LNCaP clone FGC (cell line): ENCODE data around the gene MALRD1.

Source experiments
- DNase-seq: peaks from one replicate; pipeline ENCODE4 v3.0.0-alpha.2; 2011; ENCODE audit warnings: low read depth
- H3K4me3 ChIP-seq: 2 replicates; pipeline ENCODE4 v1.5.1; 2011; ENCODE audit warnings: mild to moderate bottlenecking, low read depth, low read length, control low read depth
- CTCF ChIP-seq: IDR thresholded peaks from 2 replicates; pipeline ENCODE4 v1.5.1; 2012; ENCODE audit warnings: mild to moderate bottlenecking; ENCODE audit not compliant: control insufficient read depth, insufficient read depth; ENCODE audit errors: extremely low read depth

The MALRD1 gene

GRCh38 chr10:19417740-19418139, 369.1 kb downstream of the MALRD1 start:
- no peak for DNase-seq
- H3K4me3 ChIP-seq = no peak overlapping the region
- TF ChIP-seq CTCF = no peak

DNA sequence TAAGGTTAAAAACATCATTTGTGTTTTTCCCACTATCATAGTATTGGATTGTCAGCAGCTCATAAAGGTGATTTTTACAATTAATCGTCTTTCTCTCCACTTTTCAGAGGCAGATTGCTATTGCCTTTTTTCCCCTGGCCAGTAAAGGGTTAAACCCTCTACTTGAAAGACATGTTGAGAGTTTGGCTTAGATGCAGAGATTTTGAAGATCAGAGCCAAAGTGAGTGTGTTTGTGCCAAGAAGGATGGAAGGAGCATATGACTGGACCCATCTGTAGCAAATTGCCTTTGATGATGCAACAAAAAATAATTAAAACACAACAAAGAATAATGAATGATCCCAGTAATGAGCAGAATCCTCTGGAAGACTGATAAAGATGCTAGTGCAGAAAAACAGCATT, 373.1 kb downstream of the MALRD1 start:
- H3K4me3 ChIP-seq = no peak overlapping the region
- peak; percentile 8 for DNase-seq
- TF ChIP-seq CTCF = no peak

GRCh38 chr10:19426034-19426433, 377.4 kb downstream of the MALRD1 start:
- no peak for TF ChIP-seq CTCF
- no peak for DNase-seq
- no peak overlapping the region for H3K4me3 ChIP-seq

DNA sequence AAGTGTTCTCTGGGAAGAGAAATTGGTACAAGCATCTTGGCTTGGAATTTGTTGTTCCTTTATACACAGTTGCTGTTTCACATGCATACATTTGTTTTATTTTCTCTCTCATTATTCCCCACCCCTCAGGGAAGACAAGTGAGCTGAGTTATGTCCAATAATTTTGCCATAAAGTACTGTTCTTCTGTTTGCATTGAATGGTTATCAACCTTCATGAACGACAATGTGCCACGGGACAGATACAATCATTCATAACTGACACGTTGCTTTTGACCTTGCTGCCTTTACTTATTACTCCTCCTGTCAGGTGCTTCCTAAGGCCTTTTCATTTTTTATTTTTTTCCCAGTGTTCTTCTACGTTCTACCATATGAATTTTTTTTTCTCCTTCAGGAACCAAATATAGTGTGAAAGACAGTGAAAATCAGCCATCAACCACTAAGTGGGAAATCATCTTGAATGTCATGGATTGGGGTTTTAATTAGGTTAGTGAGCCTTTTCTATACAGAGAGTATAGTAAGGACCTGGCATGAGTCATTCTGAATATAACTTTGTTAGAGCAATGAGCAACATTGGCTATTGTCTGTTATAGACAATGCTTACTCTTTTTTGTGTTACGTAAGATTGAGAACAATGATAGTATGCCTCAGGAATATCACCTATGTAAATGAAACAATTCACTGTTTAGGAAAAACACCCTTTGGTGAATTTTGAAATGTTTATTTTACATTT, 383.2 kb downstream of the MALRD1 start:
- TF ChIP-seq CTCF = no peak
- DNase-seq = no peak
- H3K4me3 ChIP-seq = no peak overlapping the region

GRCh38 chr10:19449860-19450259, 401.3 kb downstream of the MALRD1 start:
- DNase-seq = no peak
- TF ChIP-seq CTCF = no peak
- no peak overlapping the region for H3K4me3 ChIP-seq

DNA sequence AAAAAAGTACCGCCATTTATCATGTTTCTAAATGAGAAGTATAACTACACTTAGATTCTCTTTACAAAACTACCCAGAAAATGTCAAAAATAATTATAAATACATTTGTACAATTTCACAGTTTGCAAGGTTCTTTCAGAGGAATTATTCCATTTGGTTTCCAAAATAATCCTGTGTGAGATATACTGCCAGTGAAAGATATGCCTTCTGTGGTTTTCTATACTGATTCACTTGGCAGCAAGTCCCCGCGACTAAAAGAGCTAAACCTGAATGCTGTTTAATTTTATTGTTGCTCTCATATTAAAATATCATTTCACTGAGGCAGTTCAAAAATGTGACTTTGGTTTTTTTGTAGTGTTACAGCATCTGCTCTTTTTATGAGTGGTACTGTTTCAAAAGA, 402.8 kb downstream of the MALRD1 start:
- no peak for DNase-seq
- TF ChIP-seq CTCF = no peak
- no peak overlapping the region for H3K4me3 ChIP-seq

DNA sequence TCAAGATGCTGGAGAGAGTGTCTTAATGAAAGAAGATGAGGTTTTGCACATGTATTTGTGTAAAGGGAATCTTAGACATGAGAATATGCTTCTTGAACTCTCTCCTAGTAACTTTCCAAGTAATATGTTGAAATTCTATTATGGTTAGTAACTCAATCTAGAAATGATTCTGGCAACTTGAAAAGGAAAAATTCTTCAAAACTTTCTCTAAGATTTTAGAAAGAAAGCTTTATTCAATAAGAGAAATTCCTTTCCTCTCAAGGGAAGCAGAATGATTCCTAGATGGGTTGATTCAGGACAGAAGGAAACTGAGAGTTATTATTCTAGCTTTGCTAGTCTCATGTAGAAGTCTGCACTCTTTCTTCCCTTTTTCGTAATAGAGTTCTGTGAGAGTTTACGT, 403.3 kb downstream of the MALRD1 start:
- H3K4me3 ChIP-seq = no peak overlapping the region
- DNase-seq = no peak

More for the DNA sequence above, 403.3 kb downstream of the MALRD1 start:
- TF ChIP-seq CTCF = no peak
